ENCODE data around the gene DCDC1.

- no peak for TF ChIP-seq CTCF (IDR thresholded peaks at IDR 0.05)
- no peak for TF ChIP-seq POLR2A (IDR thresholded peaks at IDR 0.05)
Observed at GRCh38 chr11:31247321-31247720, 122.2 kb downstream of the DCDC1 start.
